Superior temporal gyrus (tissue), 1 donor: Measurements from ENCODE around the gene LAMA1.
"Not testable (repeated sequence)": the region's sequence is repeated elsewhere in the genome, so short reads cannot be mapped to it uniquely, and the experiment has no call there.

Experiments used
- DNase-seq: peaks from one replicate; pipeline ENCODE4 v3.0.0-alpha.2; 2016; ENCODE audit errors: extremely low spot score

The LAMA1 gene, protein sequence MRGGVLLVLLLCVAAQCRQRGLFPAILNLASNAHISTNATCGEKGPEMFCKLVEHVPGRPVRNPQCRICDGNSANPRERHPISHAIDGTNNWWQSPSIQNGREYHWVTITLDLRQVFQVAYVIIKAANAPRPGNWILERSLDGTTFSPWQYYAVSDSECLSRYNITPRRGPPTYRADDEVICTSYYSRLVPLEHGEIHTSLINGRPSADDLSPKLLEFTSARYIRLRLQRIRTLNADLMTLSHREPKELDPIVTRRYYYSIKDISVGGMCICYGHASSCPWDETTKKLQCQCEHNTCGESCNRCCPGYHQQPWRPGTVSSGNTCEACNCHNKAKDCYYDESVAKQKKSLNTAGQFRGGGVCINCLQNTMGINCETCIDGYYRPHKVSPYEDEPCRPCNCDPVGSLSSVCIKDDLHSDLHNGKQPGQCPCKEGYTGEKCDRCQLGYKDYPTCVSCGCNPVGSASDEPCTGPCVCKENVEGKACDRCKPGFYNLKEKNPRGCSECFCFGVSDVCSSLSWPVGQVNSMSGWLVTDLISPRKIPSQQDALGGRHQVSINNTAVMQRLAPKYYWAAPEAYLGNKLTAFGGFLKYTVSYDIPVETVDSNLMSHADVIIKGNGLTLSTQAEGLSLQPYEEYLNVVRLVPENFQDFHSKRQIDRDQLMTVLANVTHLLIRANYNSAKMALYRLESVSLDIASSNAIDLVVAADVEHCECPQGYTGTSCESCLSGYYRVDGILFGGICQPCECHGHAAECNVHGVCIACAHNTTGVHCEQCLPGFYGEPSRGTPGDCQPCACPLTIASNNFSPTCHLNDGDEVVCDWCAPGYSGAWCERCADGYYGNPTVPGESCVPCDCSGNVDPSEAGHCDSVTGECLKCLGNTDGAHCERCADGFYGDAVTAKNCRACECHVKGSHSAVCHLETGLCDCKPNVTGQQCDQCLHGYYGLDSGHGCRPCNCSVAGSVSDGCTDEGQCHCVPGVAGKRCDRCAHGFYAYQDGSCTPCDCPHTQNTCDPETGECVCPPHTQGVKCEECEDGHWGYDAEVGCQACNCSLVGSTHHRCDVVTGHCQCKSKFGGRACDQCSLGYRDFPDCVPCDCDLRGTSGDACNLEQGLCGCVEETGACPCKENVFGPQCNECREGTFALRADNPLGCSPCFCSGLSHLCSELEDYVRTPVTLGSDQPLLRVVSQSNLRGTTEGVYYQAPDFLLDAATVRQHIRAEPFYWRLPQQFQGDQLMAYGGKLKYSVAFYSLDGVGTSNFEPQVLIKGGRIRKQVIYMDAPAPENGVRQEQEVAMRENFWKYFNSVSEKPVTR (N-terminal part only)

DNA sequence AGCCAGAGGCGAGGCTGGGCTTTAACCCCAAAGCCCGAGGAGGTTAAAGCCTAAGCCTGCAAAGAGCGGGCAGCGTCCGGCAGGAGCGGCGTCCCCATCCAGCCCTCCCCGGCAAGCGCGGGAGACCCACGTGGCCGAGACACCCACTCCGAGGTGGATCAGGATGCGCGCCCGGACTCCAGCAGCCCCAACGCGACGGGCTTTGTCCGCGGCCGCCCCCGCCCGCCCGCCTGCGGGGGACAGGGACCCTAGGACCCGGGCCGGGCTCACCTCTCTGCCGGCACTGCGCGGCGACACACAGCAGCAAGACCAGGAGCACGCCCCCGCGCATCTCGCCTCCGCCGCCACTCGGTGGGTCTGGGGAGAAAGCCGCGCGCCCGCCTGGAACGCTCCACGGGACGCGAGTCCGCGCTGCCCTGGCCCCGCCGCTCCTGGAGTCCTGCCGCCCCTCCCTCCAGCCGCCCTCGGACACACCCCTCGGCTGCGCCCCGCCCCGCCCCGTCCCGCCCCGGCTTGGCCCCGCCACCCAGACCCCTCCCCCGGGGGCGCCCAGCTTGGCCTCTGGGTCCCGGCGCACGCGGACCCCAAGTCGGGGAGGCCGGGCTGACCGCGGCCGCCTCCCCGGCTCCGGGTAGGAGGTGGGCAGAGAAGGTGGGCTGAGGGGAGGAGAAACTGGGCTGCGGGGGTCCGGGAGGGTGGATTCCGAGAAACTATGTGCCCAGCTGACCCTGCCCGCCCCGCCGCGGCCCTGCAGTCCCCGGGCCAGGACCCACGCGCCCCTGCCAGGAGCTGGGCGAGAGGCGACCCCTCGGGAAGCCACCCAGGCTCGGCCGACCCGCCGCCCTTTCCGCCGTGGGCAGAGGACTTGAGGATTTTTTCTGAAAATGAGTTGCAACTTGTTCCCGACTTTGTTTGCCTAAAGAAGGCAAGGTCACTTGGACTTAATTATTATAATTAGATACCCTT lies at the start of gene LAMA1:
Gene LAMA1, minus strand, starts transcription at position 408 of the 966 bp plus-strand sequence. Its CDS starts 77 bp downstream, at position 331.
- DNase-seq, result no peak

DNA sequence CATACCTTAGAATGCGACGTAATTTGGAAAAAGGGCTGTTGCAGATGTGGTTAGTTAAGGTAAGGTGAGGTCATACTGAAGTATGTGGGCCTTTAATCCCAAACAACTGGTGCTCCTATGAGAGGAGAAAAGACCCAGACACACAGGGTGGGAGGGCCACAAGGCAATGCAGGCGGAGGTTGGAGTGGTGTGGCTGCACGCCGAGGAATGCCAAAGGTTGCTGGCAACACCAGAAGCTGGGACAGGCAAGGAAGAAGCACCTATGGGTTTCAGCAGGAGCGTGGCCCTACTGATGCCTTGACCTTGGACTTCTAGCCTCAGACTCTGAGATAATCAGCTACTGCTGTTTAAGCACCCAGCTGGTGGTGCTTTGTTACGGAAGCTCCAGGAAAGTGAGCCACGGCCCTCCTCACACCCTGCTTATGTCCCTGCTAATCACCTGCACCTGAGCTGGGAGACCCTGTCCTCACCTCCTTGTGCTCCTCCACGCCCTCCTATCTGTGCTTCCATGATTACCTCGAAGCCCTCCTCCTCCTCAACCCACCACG lies 48.3 kb upstream of the LAMA1 start:
- DNase-seq, result no peak

DNA sequence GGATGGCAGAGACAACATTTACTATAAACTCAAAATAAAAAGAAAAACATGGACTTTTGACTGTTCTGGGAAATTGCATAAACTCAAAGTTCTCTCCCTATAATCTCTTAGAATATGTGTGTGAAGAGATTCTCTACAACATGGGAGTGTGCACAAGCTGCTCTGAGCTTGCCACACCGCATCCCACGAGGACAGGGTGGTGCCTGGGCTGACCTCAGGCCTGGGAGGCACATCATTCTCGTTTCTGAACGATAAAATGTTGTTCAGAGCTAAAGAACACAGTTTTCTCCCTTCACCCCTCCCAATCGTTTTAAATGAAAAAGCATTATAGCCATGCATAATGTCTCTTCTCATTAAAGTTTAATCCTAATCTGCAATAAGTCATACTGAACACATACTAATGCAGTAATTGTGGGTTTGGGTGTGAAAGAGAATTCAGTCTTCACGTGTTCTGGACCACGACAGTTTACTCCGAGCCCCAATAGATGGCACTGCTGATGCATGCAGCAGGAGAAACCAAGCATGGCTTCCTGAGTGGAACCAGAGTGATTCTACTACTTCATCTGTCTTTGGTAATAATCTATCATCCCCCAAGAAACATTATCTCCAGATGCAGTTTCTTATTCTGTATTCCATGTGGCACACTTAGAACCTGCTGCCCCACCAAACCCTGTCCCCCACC lies 46.9 kb upstream of the LAMA1 start:
- DNase-seq, result peak; percentile 61

DNA sequence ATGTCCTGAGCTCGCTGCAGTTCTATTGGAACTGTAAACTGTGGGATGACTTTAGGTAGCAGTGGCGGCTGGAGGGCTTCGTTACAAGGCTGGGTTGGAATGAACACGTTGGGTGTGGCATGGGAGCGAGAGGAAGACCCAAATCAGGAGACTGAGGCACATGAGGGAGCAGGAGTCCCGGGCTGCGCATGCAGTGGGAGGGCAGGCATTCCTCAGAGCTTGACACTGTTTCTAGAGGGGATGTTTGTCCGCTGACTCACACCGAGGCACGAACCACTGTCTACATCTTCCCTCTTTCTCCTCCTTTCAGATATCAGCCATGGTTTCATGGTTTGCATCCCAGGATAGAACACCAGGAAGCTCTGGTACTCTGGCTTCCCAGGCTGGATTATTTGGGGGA lies 40.6 kb upstream of the LAMA1 start:
- DNase-seq, result no peak

DNA sequence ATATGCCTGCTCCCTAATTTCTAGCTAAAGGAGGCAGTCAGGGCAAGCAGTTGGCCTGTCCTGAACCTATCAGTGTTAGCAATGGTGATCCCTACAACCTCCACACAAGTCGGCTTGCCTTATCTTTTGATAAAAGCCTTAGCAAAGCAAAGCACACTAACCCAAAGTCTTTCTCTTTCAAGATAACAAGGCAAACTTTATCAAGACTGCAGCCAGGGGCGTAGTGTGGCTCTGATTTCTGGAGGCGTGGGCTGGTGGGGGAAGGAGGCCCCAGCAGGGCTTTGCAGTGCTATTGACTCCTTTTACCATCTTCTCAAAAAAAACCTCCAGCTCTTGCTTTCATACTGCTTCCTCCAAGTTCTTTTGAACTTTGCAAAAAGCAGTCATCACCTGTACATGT lies 40.2 kb upstream of the LAMA1 start:
- no peak for DNase-seq

DNA sequence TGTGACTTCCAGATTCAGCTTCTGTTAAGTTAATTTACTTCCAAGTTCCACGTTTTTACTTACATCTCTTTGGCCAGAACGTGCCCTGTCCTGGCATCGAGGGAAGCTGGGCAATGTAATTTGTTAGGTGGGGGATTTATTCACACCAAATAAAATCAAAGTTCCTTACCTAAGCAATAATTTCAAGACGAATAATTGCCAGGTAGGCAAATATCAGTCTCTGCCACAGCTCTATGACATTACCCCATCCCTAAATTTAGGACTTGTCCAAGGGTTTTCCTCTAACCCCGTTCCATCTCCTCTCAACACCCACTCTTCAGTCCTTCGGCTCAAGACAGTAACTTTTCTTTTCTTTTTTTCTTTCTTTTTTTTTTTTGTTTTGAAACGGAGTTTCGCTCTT lies 38.3 kb upstream of the LAMA1 start:
- no peak for DNase-seq

DNA sequence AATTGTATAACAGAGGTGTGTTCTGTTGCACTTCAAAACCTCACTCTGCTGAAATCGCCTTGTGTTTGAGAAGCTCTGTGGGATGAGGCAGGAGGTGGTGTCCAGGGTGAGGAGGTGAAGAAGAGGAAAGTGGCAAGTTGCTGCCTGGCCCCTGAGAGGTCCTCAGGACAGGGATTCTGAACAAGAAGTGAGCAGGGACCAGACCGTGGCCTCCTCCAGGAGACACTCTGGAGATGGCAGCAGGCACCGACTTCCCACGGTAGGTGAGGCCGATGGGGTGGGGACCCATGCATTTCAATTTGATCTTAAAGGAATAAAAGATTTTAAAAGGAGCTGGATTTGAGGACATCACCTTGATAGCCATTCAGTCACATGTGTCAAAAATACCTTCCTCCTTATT lies 37.5 kb upstream of the LAMA1 start:
- no peak for DNase-seq

DNA sequence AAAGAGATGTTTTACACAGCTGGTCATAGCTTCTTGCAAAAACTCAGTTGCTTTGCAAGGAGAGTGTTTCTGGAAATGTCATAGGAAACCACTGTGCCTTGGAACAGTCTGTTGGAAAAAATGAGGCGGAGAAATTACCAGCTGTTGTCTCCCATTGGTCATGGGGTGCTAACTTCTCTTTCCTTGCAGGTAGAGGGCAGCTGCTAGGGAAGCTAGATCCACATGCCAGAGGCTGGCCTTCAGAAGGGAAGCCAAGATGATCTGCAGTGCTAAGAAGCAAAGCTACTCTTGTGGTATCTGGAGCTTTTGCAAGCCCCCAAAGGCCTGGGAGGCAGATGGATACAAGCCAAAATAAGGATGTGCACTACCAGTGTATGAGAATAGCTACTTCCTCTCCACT lies 34.8 kb upstream of the LAMA1 start:
- DNase-seq, result no peak

DNA sequence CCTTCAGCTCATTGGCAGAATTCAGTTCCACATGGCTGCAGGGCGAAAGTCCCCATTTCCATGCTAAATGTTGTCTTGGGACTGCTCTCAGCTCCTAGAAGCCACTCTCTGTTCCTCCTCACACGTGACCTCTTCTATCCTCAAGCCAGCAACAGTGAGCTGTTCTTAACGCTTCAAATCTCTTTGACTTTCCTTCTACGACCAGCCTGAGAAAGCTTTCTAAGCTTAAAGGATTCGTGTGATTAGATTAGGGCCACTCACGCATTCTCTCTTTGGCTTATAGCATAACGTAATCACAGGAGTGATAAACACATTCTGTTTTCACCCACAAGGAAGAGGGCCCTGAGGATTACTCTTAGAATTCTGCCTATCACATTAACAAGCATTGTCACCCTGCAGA lies 29.8 kb upstream of the LAMA1 start:
- DNase-seq, result no peak

DNA sequence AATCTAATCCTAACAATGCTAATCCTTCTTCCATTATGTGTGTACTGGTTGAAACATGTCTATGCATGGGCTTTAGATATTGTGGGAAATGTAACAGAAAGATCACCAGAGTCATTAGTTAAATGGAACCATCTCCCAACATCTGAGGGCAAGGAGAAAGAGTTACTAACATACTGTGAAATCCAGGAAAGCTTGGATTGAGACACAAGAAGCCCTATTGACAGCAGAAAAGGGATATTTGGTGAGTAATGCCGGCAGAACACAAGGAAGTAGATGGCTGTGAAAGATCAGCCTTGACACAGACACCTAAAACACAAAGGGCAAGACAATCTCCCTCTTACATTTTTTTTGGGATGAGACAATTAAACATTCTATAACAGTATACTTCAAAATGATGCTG lies 28.5 kb upstream of the LAMA1 start:
- DNase-seq, result no peak

DNA sequence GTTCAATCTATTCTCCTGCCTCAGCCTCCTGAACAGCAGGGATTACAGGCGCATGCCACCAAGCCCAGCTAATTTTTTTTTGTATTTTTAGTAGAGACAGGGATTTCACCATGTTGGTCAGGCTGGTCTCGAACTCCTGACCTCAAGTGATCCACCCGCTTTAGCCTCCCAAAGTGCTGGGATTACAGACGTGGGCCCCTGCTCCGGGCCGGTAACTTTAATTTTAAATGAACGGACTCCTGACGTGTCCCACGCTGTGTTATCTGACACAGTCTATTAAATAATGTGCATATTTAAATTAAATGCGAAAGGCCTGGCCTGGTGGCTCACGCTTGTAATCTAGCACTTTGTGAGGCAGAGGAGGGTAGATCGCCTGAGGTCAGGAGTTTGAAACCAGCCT lies 27.3 kb upstream of the LAMA1 start:
- not testable (repeated sequence) for DNase-seq

DNA sequence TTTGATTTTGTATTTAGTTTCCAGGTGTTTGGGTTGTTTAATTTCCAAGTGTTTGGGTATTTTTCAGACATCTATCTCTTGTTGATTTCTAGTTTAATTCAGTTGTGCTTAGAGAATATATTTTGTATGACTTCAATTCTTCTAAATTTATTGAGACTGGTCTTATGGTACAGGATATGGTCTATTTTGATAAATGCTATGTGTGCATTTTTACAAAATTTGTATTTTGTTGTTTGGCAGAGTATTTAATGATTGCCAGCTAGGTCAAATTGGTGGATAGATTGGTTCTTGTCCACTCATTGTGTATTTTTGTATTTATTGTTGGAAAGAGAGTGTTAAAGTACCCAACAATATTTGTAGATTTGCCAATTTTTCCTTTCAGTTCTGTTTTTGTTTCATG lies 23.7 kb upstream of the LAMA1 start:
- no peak for DNase-seq

DNA sequence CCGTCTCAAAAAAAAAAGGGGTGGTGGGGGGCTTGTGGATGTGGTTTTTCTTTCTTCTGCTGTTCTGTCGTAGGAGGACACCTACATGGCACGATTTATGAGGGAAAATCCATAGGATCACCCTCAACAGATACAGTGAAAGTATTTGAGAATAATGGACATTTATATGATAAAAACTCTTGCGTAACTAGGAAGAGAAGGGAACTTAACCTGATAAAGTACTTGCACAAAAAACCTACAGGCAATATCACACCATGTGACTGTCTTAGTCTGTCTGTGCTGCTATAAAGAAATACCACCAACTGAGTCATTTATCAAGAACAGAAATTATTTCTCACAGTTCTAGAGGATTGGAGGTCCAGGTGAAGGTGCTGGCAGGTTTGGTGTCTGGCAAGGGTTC lies 21.8 kb upstream of the LAMA1 start:
- no peak for DNase-seq

DNA sequence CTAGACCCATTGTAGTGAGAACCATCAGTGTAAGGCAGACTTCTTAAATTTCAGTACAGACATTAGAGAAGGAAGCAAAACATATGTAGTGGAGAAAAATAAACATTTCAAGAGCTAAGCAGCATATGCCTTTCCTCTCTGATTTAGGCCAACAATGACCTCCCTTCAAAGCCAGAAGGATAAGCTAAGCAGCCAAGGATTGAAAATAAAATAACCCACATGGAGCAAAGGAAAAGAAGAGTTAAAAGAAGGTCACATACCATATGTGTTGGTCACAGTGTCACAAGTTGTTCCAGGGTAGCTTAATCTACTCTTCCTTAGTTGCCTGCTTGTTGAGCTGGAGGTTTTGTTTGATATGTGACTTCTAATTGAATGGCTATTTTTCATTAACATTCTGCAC lies 15.6 kb upstream of the LAMA1 start:
- DNase-seq, result no peak

DNA sequence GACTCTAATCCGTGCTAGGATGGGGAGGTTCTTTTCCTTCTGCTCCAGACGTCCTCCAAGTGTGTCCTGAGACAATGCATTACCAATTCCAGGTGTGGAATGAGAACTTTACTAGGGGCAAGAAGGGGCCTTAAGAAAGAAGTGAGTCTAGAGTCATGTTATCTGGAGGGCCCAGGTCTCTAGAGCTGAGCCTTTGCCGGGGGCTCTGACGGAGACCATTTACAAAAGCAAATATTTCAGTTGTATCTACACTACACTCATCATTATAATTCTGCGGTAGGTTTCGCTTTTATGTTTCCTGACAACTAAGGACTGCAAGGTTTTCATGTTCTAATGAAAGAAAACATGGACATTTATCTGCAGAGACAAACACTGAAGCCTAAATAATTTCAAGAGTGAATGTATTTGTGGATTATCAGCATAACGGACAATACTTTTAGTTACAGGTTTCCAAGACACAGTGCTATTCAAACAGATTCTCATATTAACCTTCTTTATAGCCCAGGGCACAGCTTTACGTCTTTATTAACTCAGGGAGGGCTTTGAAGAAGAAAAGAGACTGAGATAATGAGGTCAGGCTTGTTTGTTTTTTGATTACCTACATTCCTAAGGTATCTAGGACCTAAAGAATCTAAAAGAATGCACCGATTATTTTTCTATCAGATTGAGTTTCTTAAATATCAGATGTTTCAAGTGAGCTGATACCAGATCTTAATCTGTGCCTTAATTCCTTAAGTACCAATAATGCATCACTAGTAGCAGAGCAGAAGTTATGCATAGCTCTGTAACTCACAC lies 15.0 kb upstream of the LAMA1 start:
- no peak for DNase-seq

DNA sequence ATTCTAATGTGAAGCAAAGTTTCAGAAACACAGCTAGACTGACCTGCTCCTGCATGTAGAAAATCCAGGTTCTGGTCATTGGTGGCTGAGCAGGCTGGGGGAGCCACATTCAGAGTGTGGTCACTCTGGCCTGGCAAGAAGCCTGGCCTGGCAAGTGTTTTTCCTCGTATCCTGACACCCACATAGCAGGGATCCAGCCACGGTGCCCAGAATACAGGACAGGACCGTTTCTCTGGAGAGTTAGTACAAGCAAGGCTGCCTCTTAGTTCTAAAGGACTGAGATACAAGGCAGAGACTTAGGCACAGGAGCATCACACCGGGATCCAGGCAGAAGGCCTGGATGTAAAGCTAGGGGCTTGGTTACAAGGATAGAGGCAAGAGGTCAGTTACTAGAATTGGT lies 4.8 kb upstream of the LAMA1 start:
- no peak for DNase-seq

DNA sequence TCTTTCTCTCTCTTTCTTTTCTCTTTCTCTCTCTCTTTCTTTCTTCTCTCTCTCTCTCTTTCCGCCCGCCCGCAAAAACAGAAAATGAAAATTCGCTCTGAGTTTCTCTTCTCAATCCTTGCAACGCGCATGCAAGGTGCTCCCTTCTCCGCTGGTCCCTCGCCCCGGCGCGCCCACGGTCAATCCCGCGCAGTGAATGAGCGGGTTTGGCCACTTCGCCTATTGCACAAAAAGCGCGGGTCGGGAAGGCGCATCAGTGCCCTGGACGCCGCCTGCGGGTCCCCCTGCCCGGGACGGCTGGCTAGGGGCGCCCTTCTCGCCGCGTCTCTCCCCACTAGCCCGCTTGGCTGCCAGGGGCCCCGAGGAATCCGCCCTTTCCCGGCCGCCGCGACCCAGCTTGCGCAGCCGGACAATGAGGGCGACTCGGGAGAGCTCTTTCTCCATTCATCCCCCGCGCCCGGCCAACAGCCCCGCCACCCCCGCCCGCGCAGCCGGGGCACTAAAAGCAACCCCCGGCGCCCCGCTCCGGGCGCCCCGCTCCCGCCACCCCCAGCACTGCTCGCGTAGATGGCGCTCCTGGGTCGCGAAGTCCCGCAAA lies 706 bp downstream of the LAMA1 start:
- DNase-seq, result no peak

DNA sequence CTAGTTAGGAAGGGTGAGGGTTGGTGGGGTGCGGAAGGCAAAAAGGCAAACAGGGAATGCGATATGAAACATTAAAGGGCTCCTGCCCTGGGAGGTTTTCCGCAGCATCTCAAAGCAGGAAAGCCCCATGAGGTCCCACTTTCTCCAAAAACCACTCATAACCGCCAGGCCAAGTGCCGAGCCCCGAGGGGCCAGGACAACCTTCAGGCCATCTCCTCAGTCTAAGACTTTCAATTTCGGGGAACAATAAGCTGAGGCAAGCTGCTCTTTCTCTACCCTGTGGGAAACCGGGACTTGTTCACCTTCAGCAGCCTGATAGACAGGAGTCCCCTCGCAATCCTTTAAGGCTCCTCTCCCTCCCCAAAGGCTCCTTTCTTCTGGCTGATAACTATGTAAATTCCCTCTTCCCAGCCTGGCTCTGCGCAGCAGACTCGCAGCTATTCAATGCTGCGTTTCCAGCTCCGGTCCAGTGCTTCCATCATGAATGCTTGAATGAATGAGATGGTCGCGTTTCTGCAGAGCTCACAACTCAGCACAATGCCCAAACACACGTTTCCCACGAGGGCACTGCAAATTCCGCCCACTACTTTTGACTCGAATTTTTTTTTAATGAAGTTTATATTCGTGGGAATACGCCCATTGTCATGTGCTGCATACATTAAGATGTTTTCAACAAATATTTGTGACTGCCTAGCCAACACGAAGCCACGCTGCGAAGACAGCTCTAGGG lies 1.4 kb downstream of the LAMA1 start:
- peak; percentile 22 for DNase-seq
